Left ventricle myocardium superior (tissue), 1 donor: ENCODE measurements around the gene PACRGL. TPM values are rescaled to one million over a fixed set of nuclear protein-coding genes. Genes with fewer than 3 reads are reported as not detected.
"Not testable (repeated sequence)": the region's sequence is repeated elsewhere in the genome, so short reads cannot be mapped to it uniquely, and the experiment has no call there.

Source experiments
- ATAC-seq: fragments of 200-7000 bp; cut with Tn5 transposase; one replicate; pipeline ENCODE4 v1.9.1; 2020; ENCODE audit warnings: mild to moderate bottlenecking, moderate library complexity
- DNase-seq: peaks from one replicate; pipeline ENCODE4 v3.0.0-alpha.2; 2020
- intact Hi-C: fragments of 100-400 bp; cut with micrococcal nuclease; formaldehyde crosslinking; loops from one replicate; pipeline ENCODE4 v1.11.0; 2022
- total RNA-seq: library from RNA; stranded (reverse); fragmentation: NEBNext Ultra II Directional; extraction: Animal tissue kit (Norgen Biotek cat#: 25700); gene quantifications from one replicate; pipeline ENCODE4 v1.2.1, GENCODE V29; 2021
- donor health status: DM: no; HTN: yes; CAD: no; lungs with severe emphysema.

PACRGL gene
- total RNA-seq, 1 donor from 2014 or later: 6.2 TPM

DNA sequence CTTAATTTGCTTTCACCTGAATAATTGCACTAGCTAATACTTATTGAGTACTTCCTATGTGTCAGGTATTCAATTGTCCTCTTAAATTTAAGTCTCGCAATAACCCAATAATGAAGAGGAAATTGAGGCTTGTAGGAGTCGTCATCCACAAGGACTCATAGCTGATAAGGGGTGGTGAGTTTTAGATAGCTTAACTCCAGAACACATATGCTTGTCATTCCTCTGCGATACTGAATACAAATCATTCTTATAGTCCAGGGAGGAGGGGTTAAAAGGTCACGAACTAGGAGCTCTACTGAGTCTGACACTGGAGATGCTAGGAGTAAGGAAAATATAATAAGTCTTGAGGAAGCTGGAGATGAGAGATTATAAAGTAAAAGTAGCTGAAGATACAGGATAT lies 1.4 kb upstream of the PACRGL start:
- intact Hi-C loops: no loop called here
- DNase-seq: no peak
- no peak for ATAC-seq

DNA sequence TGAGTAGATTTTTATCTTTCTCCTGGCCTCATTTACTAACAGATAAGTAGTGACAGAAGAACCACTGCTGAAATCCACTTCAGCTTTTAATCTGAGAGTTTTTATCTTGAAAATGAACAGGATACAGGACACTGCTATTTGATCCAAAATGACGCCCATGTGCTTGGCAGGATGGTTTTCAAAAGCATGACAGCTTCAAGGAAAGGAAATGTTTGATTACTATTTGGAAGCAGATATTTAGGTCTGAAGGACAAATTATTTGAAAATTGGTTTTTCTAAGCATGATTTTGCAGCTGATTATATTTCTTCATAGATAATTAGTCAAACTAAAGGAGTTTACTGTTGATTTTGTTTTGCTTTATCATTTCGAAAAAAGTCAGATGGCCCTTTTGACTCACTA lies 11.1 kb downstream of the PACRGL start:
- intact Hi-C loops: no loop called here
- ATAC-seq: no peak
- no peak for DNase-seq

DNA sequence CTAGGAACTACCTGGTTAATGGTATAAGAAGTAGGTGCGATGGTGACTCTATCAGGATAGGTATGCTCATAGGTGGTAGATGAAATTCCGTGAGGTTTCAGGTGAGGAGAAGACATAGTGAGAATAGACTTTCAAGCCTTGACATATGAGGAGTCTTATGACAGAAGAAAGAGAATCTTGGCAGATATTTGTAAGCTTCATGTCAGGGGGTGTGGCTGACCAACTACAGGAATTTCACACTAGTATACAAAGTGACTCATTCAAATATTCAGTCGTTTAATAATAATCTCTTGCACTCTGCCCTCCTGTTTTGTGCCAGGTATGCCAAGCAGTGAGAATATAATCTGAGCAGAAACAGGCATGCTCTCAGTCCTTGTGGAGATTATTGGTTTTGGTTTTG lies 22.8 kb downstream of the PACRGL start:
- intact Hi-C loops: no loop called here
- no peak for DNase-seq
- ATAC-seq: no peak

DNA sequence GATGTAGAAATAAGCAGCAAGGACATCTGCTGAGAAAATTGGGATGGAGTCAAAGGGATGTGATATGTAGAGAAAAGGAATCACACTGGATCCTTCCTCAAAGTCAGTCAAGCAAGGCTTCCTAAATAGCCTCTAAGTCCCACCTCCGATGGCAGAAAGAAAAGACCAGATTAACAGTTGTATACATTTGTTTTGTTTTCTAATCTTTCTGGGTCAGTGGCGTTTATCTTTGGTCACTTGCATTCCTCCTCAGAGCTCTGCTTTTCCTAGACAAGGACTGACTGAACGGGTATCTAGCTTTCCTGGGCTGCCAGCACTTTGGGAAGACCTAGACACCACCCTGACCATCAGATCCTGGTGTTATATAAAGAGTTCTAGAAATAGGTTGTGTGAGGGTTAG lies 23.2 kb downstream of the PACRGL start:
- no peak for ATAC-seq
- intact Hi-C loops: no loop called here
- no peak for DNase-seq

DNA sequence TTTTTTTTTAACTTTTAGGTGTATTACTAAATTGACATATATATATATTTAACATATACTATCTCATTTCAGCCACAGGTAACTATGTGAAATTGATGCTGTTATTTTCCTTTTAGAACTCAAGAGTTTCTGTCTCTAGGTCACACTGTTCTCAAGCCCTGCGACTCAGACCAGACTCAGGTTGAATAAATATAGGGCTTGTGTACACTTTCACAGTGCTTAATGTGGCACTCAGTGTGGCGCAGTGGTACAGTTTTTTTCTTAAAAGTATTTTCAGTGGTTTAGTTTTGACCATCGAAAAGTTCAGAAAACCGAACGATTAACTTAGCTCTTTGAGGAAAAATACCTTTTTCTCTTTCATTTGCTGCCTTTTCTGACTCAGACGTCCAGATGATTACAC lies 24.7 kb downstream of the PACRGL start:
- DNase-seq (no peak), ATAC-seq (no peak)
- intact Hi-C loops: no loop called here

DNA sequence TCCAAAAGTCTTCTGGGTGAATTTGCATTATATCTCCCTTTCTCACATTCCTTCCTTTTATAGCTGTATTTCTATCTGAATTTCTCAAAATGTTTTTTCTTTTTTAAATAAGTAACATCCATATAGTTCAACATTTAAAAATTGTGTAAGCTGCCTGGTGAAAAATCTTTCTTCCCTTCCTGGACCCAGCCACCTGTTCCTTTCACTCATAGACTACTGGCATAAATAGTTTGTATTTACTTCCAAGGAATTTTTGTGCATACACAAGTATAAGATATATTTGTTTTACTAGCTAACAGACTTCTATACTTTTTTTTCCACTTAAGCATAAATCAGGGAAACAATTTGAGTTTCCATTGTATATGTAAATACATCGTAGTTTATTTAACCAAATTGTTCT lies 35.7 kb downstream of the PACRGL start:
- ATAC-seq (no peak), DNase-seq (no peak)

DNA sequence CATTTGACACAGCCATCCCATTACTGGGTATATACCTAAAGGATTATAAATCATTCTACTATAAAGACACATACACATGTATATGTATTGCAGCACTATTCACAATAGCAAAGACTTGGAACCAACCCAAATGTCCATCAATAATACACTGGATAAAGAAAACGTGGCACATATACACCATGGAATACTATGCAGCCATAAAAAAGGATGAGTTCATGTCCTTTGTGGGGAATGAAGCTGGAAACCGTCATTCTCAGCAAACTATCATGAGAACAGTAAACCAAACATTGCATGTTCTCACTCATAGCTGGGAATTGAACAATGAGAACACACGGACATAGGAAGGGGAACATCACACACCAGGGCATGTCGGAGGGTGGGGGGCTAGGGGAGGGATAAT lies 45.7 kb downstream of the PACRGL start:
- ATAC-seq, DNase-seq, intact Hi-C loops: not testable (repeated sequence)

More for the DNA sequence above, 35.7 kb downstream of the PACRGL start:
- intact Hi-C loops: no loop called here

DNA sequence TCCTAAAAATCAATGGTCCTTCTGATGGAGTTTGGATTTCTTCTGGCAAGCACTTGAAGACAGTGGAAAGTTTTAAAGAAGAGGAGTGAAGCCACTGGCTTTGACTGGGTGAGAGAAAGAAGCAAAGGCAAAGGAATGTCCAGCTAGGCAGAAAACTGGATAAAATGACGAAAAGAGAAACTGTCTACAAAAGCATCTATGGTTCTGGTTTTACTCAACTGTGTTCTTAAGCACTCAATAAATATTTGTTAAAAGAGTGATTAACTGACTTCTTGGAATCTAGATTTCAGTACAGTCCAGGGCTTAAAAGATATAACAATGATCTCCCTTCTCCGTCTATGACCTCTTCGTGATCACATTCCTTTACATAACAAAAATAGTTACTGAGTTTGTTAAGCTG lies 52.4 kb downstream of the PACRGL start:
- DNase-seq (no peak), ATAC-seq (no peak)
- intact Hi-C loops: no loop called here

DNA sequence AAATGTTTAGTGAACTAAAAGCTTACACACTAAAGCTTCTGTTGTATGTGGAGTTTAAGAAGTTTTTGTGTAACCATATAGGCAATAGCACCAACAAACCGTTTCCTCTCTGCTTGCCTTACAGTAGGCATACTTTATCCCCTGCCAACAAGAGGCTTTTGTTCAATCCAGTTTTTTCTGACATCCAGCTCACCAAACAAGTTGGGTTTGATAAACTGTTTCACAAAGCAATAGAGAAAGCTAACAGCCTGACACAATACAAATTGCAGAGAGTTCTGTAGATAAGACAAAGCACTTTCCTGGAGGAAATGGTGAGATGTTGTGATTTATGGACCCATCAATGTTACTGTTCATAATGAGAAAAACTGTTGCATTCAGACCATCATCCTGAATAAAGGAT lies 53.8 kb downstream of the PACRGL start:
- no peak for ATAC-seq
- no peak for DNase-seq
- intact Hi-C loops: no loop called here

DNA sequence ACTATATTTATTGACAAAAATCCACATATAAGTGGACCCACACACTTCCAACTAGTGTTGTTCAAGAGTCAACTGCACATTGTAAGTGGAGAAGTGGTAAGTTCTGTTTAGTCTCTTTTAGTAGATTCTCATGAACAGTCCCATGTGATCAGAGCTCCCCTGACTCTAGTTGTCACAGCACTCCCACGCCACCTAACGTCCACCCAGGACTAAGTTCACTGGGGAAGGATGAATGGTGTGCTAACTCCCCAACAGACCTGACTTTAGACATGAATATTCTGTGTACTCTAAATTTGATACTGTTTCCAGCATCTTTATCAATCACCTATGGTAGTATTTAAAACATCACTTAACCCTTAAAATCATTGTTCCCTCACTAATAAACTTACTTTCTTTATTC lies 59.8 kb downstream of the PACRGL start:
- intact Hi-C loops: no loop called here
- DNase-seq (no peak), ATAC-seq (no peak)

DNA sequence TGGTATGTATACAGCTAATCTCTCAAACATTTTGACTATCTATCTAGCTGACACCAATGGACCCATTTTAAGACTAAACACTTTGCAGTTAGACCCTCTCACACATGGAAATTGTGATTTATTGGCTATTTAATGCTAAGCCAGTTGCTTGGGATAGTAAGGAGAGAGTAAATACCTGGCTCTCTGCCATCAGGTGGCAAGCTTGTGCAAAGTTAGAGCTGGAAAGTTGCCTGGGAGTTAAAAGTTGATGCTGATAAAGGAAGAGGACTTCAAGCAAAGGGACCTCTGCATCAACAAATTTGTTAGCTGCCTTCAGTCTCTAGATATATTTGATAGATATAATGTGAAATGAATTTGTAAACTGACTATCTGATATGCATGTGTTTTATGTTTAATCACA lies 61.1 kb downstream of the PACRGL start:
- ATAC-seq (no peak), DNase-seq (no peak)
- intact Hi-C loops: no loop called here

DNA sequence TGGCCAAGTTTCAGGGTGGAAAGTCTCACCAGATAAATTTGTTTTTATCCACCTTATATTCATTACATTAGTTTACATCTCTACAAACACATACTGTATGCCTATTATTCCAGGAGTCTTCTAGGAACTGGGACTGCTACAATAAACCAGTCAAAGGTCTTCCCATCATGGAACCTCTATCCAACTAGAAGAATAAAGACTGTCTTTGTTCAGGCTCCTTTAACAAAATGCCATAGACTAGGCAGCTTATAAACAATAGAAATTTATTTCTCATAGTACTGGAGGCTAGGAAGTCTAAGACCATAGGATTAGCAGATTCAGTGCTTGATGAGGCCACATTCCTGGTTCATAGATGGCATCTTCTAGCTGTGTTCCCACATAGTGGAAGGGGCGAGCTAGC lies 61.6 kb downstream of the PACRGL start:
- intact Hi-C loops: no loop called here
- ATAC-seq: no peak
- DNase-seq: no peak

DNA sequence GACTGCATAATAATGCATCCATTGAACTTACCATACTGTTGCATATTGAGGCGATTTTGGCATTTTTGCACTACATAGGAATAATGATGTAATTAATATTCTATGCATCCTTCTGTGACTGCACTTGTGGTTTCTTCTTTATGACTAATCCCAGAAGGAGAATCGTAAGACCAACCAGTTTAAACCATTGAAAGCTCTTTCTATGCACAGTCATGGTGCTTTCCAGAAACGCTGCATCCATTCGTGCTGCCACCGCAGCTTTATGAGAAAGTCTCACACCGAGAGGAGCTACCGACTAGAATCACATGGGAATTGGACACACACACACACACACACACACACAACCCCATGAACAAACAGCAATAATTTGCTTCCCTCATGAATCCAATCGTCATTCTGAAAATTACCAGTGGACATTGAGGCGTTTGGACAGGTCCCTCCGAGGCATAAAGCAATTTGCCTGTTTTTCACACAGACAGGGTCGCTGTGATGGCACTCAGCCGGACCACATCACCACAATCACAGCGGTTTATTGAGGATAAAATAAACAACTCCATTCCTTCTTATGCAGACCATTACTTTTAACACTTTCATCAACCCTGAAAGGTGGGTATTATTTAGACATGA lies 64.2 kb downstream of the PACRGL start:
- intact Hi-C loops: no loop called here
- DNase-seq (no peak), ATAC-seq (no peak)

DNA sequence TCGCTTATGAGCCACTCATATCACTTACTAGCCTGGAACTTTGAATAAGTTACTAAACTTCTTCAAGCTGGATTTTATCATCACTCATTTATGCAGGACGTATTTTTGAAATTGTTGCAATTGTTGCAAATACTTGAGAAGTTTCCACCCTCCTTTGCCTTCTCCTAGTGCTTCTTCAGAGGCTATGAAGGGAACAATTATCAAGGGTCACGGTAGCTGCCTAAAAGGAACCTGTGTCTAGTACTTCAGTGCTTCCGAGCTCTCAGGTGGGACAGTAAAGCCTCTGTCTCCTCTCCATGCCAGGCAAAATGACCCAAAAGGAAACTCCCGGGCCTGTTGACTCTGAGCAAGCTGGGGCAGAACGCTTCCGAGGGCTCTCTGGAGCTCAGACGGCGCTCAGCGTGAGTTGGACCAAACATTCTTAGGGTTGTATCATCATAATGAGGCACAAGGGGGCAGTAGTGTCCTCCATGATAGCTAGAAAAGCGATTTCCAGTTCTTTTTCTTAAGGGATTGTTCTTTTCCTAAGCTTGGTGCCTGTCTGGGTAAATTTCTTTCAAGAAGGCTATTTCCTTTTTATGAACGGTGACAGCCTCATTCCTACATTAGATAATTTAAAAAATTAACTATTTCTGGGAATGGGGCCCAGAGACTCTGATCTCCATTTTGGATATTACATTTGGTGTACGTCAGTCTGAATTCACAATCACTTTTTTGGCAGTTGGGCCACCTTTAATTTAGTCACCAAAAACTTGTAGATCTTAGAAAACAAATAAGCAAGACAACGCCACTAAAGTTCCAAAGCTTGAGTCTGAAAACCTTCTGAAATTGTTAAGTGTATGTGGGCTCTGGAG lies 73.1 kb downstream of the PACRGL start:
- intact Hi-C loops: no loop called here
- ATAC-seq (peak; percentile 42), DNase-seq (peak; percentile 20)

DNA sequence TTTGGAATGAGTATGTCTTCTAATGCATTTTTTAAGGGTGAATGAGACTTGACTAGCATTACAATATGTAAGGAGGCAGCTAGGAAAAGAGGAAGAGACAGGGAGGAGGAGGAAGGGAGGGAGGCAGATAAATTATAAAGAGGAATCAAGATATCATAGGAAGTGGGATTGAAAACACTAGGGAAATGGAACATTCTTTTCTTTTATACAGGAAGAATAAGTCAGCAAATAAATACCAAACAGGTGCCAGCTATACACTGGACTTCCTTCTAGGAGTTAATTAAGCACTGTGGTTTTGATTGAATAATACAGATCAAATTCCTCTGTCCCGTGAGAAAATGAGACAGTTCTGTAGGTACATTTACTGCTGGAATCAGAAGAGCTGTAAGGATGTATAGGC lies 78.6 kb downstream of the PACRGL start:
- intact Hi-C loops: no loop called here

DNA sequence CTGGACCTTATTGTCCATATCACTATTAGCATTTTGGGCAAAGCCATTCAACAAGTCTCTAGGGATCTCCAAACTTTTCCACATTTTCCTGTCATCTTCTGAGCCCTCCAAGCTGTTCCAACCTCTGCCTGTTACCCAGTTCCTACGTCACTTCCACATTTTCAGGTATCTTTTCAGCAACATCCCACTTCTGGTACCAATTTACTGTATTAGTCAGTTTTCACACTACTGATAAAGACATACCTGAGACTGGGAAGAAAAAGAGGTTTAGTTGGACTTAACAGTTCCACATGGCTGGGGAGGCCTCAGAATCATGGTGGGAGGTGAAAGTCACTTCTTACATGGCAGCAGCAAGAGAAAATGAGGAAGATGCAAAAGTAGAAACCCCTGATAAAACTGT lies 82.9 kb downstream of the PACRGL start:
- intact Hi-C loops, ATAC-seq, DNase-seq: not testable (repeated sequence)

More for the DNA sequence above, 78.6 kb downstream of the PACRGL start:
- DNase-seq (no peak), ATAC-seq (no peak)

DNA sequence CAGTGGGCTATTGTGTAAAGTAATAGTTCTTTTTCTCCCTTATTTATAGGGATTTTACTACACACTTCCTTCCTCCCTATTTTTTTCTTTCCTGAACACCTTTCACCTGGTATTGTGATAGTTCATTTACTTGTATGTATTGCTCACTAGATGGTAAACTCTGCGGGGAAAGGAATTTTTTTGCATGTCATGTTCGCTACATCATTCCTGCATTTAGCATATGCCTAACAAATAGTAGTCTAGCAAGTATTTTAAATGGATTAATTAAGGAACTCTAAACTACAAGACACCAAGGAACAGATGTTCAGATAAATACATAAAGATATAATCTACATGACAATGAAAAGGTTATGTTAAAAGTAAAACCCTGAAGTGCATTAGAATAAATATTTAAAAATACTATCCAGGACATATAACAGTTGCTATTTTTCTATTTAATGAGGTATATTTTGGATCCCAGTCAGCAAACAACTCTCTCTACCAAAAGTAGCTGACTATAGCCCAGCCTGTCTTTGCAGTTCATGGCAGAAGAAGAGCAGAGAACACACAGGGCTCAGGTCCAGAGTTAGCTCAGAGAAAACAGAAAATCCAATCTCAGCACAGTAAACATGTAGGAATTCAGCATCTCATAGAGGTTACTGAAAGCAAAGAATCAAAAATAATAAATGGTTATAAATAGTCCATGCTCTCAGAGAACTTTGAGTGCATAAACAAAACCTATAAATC lies 87.8 kb downstream of the PACRGL start:
- ATAC-seq (no peak), DNase-seq (no peak)
- intact Hi-C loops: no loop called here
